H1 (cell line): ENCODE data around the gene CHST12. TPM values are rescaled to one million over a fixed set of nuclear protein-coding genes. Genes with fewer than 3 reads are reported as not detected.
A peak's percentile ranks its signal among the peaks of the same experiment; 100 is the strongest.
"Not testable (repeated sequence)": the region's sequence is repeated elsewhere in the genome, so short reads cannot be mapped to it uniquely, and the experiment has no call there.

ENCODE experiments used
- CTCF ChIA-PET: fragments of 300-600 bp; sonication (Branson Sonifier 250); formaldehyde crosslinking; loops from one replicate; lab custom pipeline; 2021; ENCODE audit not compliant: partially characterized antibody; lab: Charles Lee
- POLR2A ChIA-PET: fragments of 300-600 bp; sonication (Branson Sonifier 250); formaldehyde crosslinking; loops from one replicate; lab custom pipeline; 2021; ENCODE audit warnings: inconsistent platforms; ENCODE audit not compliant: partially characterized antibody; lab: Charles Lee
- DNase-seq, 2 experiments: peaks; one replicate each; pipeline versions ENCODE4 v3.0.0 to v3.0.0-alpha.2; 2010 to 2022; ENCODE audit warnings: low spot score in 2 of 2, low read depth in 1 of 2, mixed read lengths in 1 of 2
- FAIRE-seq: peaks from 2 replicates; lab custom pipeline; 2011; peaks lifted over from hg19 to GRCh38; lab: Jason Lieb, UNC
- H2AFZ ChIP-seq: 2 replicates; pipeline ENCODE4 v1.8.1; 2012; ENCODE audit warnings: low read length, inconsistent platforms
- H2AK5ac ChIP-seq: 2 replicates; pipeline ENCODE4 v1.6.1; 2013; ENCODE audit warnings: low read depth, low read length
- H2BK120ac ChIP-seq: replicated peaks from 2 replicates; pipeline ENCODE3; 2013; ENCODE audit warnings: low read depth, low read length, inconsistent platforms
- H2BK12ac ChIP-seq: 2 replicates; pipeline ENCODE4 v1.6.1; 2013; ENCODE audit warnings: low read depth, low read length
- H2BK15ac ChIP-seq: 2 replicates; pipeline ENCODE4 v1.6.1; 2013; ENCODE audit warnings: low read length
- H2BK20ac ChIP-seq: 2 replicates; pipeline ENCODE4 v1.6.1; 2013; ENCODE audit warnings: low read length
- H2BK5ac ChIP-seq: 2 replicates; pipeline ENCODE4 v1.6.1; 2013; ENCODE audit warnings: low read depth, low read length
- H3K14ac ChIP-seq: 2 replicates; pipeline ENCODE4 v1.6.1; 2013; ENCODE audit warnings: inconsistent platforms; ENCODE audit not compliant: insufficient read length
- H3K18ac ChIP-seq: 2 replicates; pipeline ENCODE4 v1.6.1; 2013; ENCODE audit warnings: low read length; ENCODE audit errors: extremely low read depth
- H3K23ac ChIP-seq: 2 replicates; pipeline ENCODE4 v1.6.1; 2013; ENCODE audit warnings: inconsistent platforms; ENCODE audit not compliant: insufficient read length
- H3K23me2 ChIP-seq: 2 replicates; pipeline ENCODE4 v1.6.1; 2013; ENCODE audit warnings: low read depth, low read length
- H3K27ac ChIP-seq: 2 replicates; pipeline ENCODE4 v1.6.1; 2011; ENCODE audit warnings: low read depth, low read length, inconsistent platforms
- H3K27me3 ChIP-seq, 4 experiments: replicated peaks in 1 of 4; 1 replicate in 1 of 4; 2 replicates in 3 of 4; pipeline versions ENCODE4 v1.6.1 to v1.8.1; 2011 to 2013; ENCODE audit warnings: low read length in 3 of 4, mild to moderate bottlenecking in 3 of 4, inconsistent platforms in 2 of 4, mixed read lengths in 2 of 4, moderate library complexity in 1 of 4; ENCODE audit not compliant: control insufficient read depth in 3 of 4, insufficient read depth in 3 of 4; ENCODE audit errors: extremely low read depth in 1 of 4
- H3K36me3 ChIP-seq, 4 experiments: 2 replicates each; pipeline versions ENCODE4 v1.6.1 to v1.8.1; 2011 to 2013; ENCODE audit warnings: mild to moderate bottlenecking in 4 of 4, low read length in 3 of 4, moderate library complexity in 2 of 4, control low read depth in 1 of 4, inconsistent platforms in 1 of 4; ENCODE audit not compliant: insufficient read depth in 4 of 4, control insufficient read depth in 2 of 4
- H3K4ac ChIP-seq: replicated peaks from 2 replicates; pipeline ENCODE3; 2013; ENCODE audit warnings: low read length, low read depth, mixed read lengths, inconsistent platforms; ENCODE audit not compliant: insufficient read length
- H3K4me1 ChIP-seq, 4 experiments: replicated peaks in 1 of 4; 1 replicate in 1 of 4; 2 replicates in 3 of 4; pipeline versions ENCODE4 v1.6.1 to v1.8.1; 2011 to 2013; ENCODE audit warnings: low read length in 3 of 4, inconsistent platforms in 2 of 4, mixed read lengths in 1 of 4; ENCODE audit not compliant: insufficient read depth in 4 of 4, control insufficient read depth in 3 of 4
- H3K4me2 ChIP-seq, 2 experiments: 2 replicates each; pipeline versions ENCODE4 v1.6.1 to v1.8.1; 2011 to 2013; ENCODE audit warnings: low read depth in 2 of 2, low read length in 2 of 2, control low read depth in 1 of 2, inconsistent platforms in 1 of 2, mild to moderate bottlenecking in 1 of 2; ENCODE audit not compliant: insufficient read depth in 1 of 2
- H3K4me3 ChIP-seq, 4 experiments: fragments of 200-600, 300-600 bp in 1 of 4; sonication (generic), shearing (Covaris generic), sonication (Bioruptor Twin) in 1 of 4; 2 replicates each; pipeline versions ENCODE4 v1.5.1 to v1.8.1; 2011 to 2016; ENCODE audit warnings: low read length in 4 of 4, low read depth in 3 of 4, control low read depth in 2 of 4, inconsistent platforms in 2 of 4, mild to moderate bottlenecking in 2 of 4, mixed read lengths in 1 of 4, moderate library complexity in 1 of 4; ENCODE audit not compliant: insufficient read depth in 2 of 4; ENCODE audit errors: extremely low read depth in 1 of 4
- H3K56ac ChIP-seq: replicated peaks from 2 replicates; pipeline ENCODE3; 2013; ENCODE audit warnings: low read depth, mild to moderate bottlenecking, mixed read lengths, low read length, inconsistent platforms; ENCODE audit not compliant: insufficient read length
- H3K79me1 ChIP-seq: 2 replicates; pipeline ENCODE4 v1.6.1; 2013; ENCODE audit warnings: low read depth, low read length, control low read depth
- H3K79me2 ChIP-seq, 2 experiments: 2 replicates each; pipeline versions ENCODE4 v1.6.1 to v1.8.1; 2012 to 2013; ENCODE audit warnings: low read length in 2 of 2, mild to moderate bottlenecking in 2 of 2, inconsistent platforms in 1 of 2; ENCODE audit not compliant: insufficient read depth in 2 of 2, control insufficient read depth in 1 of 2
- H3K9ac ChIP-seq, 4 experiments: replicated peaks in 1 of 4; 1 replicate in 1 of 4; 2 replicates in 3 of 4; pipeline versions ENCODE4 v1.6.1 to v1.8.1; 2011 to 2013; ENCODE audit warnings: low read depth in 3 of 4, low read length in 3 of 4, control low read depth in 2 of 4, mild to moderate bottlenecking in 2 of 4, moderate library complexity in 2 of 4, inconsistent platforms in 1 of 4; ENCODE audit errors: extremely low read depth in 1 of 4
- H3K9me3 ChIP-seq, 2 experiments: 2 replicates each; pipeline versions ENCODE4 v1.6.1 to v1.8.1; 2012 to 2013; ENCODE audit warnings: mild to moderate bottlenecking in 2 of 2, moderate library complexity in 2 of 2, control low read depth in 1 of 2, inconsistent platforms in 1 of 2, low read depth in 1 of 2, low read length in 1 of 2, mixed read lengths in 1 of 2; ENCODE audit not compliant: insufficient read depth in 2 of 2
- H4K20me1 ChIP-seq, 2 experiments: replicated peaks in 1 of 2; 2 replicates each; pipeline versions ENCODE3 to v1.8.1; 2011 to 2013; ENCODE audit warnings: inconsistent platforms in 2 of 2, low read length in 2 of 2, mild to moderate bottlenecking in 1 of 2; ENCODE audit not compliant: insufficient read depth in 2 of 2, control insufficient read depth in 1 of 2
- H4K5ac ChIP-seq: 2 replicates; pipeline ENCODE4 v1.6.1; 2013; ENCODE audit warnings: low read length, low read depth, mixed read lengths, inconsistent platforms; ENCODE audit not compliant: insufficient read length
- H4K8ac ChIP-seq: 2 replicates; pipeline ENCODE4 v1.8.0; 2013; ENCODE audit warnings: mild to moderate bottlenecking, moderate library complexity, low read length, inconsistent platforms; ENCODE audit not compliant: insufficient read depth; ENCODE audit errors: extremely low read depth
- H4K91ac ChIP-seq: replicated peaks from 2 replicates; pipeline ENCODE3; 2013; ENCODE audit warnings: low read length, mixed read lengths, inconsistent platforms; ENCODE audit not compliant: insufficient read length
- WGBS, 2 experiments: shearing (Covaris generic) in 1 of 2; methylation state at CpG; one replicate each; pipeline versions ENCODE4 v1.1.6 to v1.1.7; 2013 to 2015; ENCODE audit warnings: low lambda C conversion rate in 2 of 2, mixed read lengths in 2 of 2, inconsistent platforms in 1 of 2, low coverage in 1 of 2, missing lambda C conversion rate in 1 of 2; ENCODE audit not compliant: insufficient replicate concordance in 2 of 2, insufficient coverage in 1 of 2, insufficient read length in 1 of 2; ENCODE audit errors: extremely low coverage in 1 of 2, missing lambda C conversion rate in 1 of 2; 5-methylcytosine and 5-hydroxymethylcytosine counted together
- polyA plus RNA-seq, 7 experiments: library from polyadenylated mRNA; depleted of rRNA in 3 of 7; stranded (reverse) in 5 of 7; unstranded in 2 of 7; fragments of >200 nt in 5 of 7; fragments of 200-250 nt in 2 of 7; gene quantifications; 1 replicate in 5 of 7; 2 replicates in 1 of 7; 4 replicates in 1 of 7; pipeline versions ENCODE4 v1.2.1 to v1.2.3, GENCODE V29; 2011 to 2013; ENCODE audit warnings: missing spikeins in 2 of 7, mixed read lengths in 2 of 7
- total RNA-seq: library from RNA; stranded (reverse); fragmentation: NEBNext Ultra II Directional; extraction: Animal tissue kit (Norgen Biotek cat#: 25700); gene quantifications from 2 replicates; pipeline ENCODE4 v1.2.1, GENCODE V29; 2021

CHST12 gene
- total and polyA plus RNA-seq, 2 of the 8 experiments (the other 6 are each of a cell fraction or from before 2014, with no cell fraction given): 13.4 to 24.1 TPM

GRCh38 chr7:2417178-2417577 lies 13.8 kb downstream of the CHST12 start:
- H3K36me3 ChIP-seq, H3K14ac ChIP-seq, H2AK5ac ChIP-seq, H2BK12ac ChIP-seq, H3K79me1 ChIP-seq, H2BK120ac ChIP-seq, H4K20me1 ChIP-seq, H2BK20ac ChIP-seq, H3K27ac ChIP-seq, FAIRE-seq, H2BK5ac ChIP-seq, DNase-seq, H3K9me3 ChIP-seq, H3K4ac ChIP-seq, H3K27me3 ChIP-seq, H3K23ac ChIP-seq, H3K56ac ChIP-seq, H3K9ac ChIP-seq, H3K4me3 ChIP-seq, H3K4me2 ChIP-seq, H3K4me1 ChIP-seq, H4K5ac ChIP-seq, H3K23me2 ChIP-seq, H2AFZ ChIP-seq, H4K8ac ChIP-seq, H3K18ac ChIP-seq, H4K91ac ChIP-seq: not testable (repeated sequence)
- Histone ChIP-seq H2BK15ac (0 out of 2 replicates have a peak overlapping the region, but pooled peaks have one; percentile 46), H3K79me2 (peaks cover 0 to 25% of the 10 kb centered on the region in 2 experiments; a peak in 3 of 4 replicates)
- WGBS, 2 experiments: 100% methylated on average over 1 of the region's 3 CpGs; no CpG with 5 or more reads in 1 of the 2 experiments
- POLR2A ChIA-PET: interaction anchor here (0.7 to 2.3 kb wide), 3 partner anchors 11 to 210 kb away, joined by 3 to 6 read pairs (median 3); no protein-coding TSS in a partner anchor
- CTCF ChIA-PET: interaction anchor here (0.6 to 9.8 kb wide), 3 partner anchors 15 to 239 kb away, joined by 3 to 79 read pairs (median 4); no protein-coding TSS in a partner anchor
